Spleen (tissue), 11 donors: Measurements from ENCODE around the gene CDC7. TPM values are rescaled to one million over a fixed set of nuclear protein-coding genes. Genes with fewer than 3 reads are reported as not detected.

Experiments used
- DNase-seq: peaks from one replicate; pipeline ENCODE4 v3.0.0-alpha.2; 2020
- H3K27ac ChIP-seq, 8 donors: fragments of 200-600 bp; sonication (generic) in 7 of 8; 1 replicate in 4 of 8; 2 replicates in 4 of 8; pipeline versions ENCODE4 v1.5.0 to v1.8.0; 2016 to 2021; ENCODE audit warnings: inconsistent platforms in 4 of 8, mild to moderate bottlenecking in 4 of 8, moderate library complexity in 1 of 8
- H3K27me3 ChIP-seq, 7 donors: fragments of 200-600 bp; sonication (generic) in 6 of 7; replicated peaks in 1 of 7; 1 replicate in 4 of 7; 2 replicates in 3 of 7; pipeline versions ENCODE4 v1.5.0 to v1.8.0; 2016 to 2021; ENCODE audit warnings: inconsistent platforms in 3 of 7, mild to moderate bottlenecking in 1 of 7
- H3K36me3 ChIP-seq, 6 donors: fragments of 200-600 bp; sonication (generic) in 5 of 6; 1 replicate in 4 of 6; 2 replicates in 2 of 6; pipeline versions ENCODE4 v1.5.0 to v1.8.0; 2016 to 2021; ENCODE audit warnings: inconsistent platforms in 2 of 6
- H3K4me1 ChIP-seq, 6 donors: fragments of 200-600 bp; sonication (generic) in 5 of 6; 1 replicate in 3 of 6; 2 replicates in 3 of 6; pipeline versions ENCODE4 v1.5.0 to v1.8.0; 2016 to 2021; ENCODE audit warnings: inconsistent platforms in 3 of 6
- H3K4me3 ChIP-seq, 8 donors: fragments of 200-600 bp; sonication (generic) in 7 of 8; 1 replicate in 4 of 8; 2 replicates in 4 of 8; pipeline versions ENCODE4 v1.5.0 to v1.8.0; 2016 to 2021; ENCODE audit warnings: inconsistent platforms in 4 of 8, mild to moderate bottlenecking in 4 of 8, moderate library complexity in 2 of 8
- H3K9me3 ChIP-seq, 8 donors: fragments of 200-600 bp; sonication (generic) in 7 of 8; 1 replicate in 4 of 8; 2 replicates in 4 of 8; pipeline versions ENCODE4 v1.5.0 to v1.8.0; 2016 to 2021; ENCODE audit warnings: inconsistent platforms in 4 of 8
- POLR2A ChIP-seq, 3 donors: fragments of 450-650 bp; IDR thresholded peaks; one replicate each; pipeline ENCODE4 v1.5.1; 2017; ENCODE audit warnings: antibody characterized with exemption in 3 of 3, mild to moderate bottlenecking in 1 of 3
- POLR2AphosphoS5 ChIP-seq, 3 donors: sonication (generic); formaldehyde crosslinking; IDR thresholded peaks; one replicate each; pipeline ENCODE4 v1.5.1; 2017; ENCODE audit warnings: antibody characterized with exemption in 3 of 3
- WGBS, 5 donors: extraction: QIAGEN DNeasy Blood & Tissue Kit in 3 of 5; methylation state at CpG; one replicate each; pipeline versions ENCODE4 v1.1.5 to v1.1.7; 2013 to 2018; 5-methylcytosine and 5-hydroxymethylcytosine counted together
- intact Hi-C: fragments of 100-400 bp; cut with DNase I; formaldehyde crosslinking; loops from one replicate; pipeline ENCODE4 v1.15.0; 2023; ENCODE audit warnings: low total_unique reads
- polyA plus RNA-seq, 3 donors: library from polyadenylated mRNA; stranded (reverse); fragments of 200-250 nt; gene quantifications; one replicate each; pipeline ENCODE4 v1.2.1, GENCODE V29; 2013
- total RNA-seq, 7 donors: library from RNA; depleted of rRNA in 3 of 7; stranded (reverse); fragments of >200 nt in 3 of 7; fragmentation: NEBNext Ultra II Directional in 4 of 7; extraction: Animal tissue kit (Norgen Biotek cat#: 25700) in 4 of 7; gene quantifications; one replicate each; pipeline versions ENCODE4 v1.1.0 to v1.2.1, GENCODE V29; 2016 to 2021
- TF ChIP-seq, protein P1 (sequence below), 11 experiments: fragments of 200-600 bp in 7 of 11; fragments of 450-650 bp in 4 of 11; sonication (generic) in 4 of 11; IDR thresholded peaks in 8 of 11; conservative IDR thresholded peaks in 3 of 11; 1 replicate in 7 of 11; 2 replicates in 4 of 11; pipeline versions ENCODE4 v1.4.0 to v1.8.0; 2016 to 2021; ENCODE audit warnings: antibody characterized with exemption in 11 of 11, inconsistent platforms in 4 of 11, mild to moderate bottlenecking in 1 of 11
- donor health status: healthy with polysubstance abuse.
- donor health status: DM: no; HTN: no; CAD: no; lungs with moderate emphysema.
- donor health status: DM: no; HTN: no; CAD: no.
- donor health status: Bipolar disorder and iron deficiency.
- donor health status: healthy.
- donor health status: DM: no; HTN: no; CAD: no.
- donor health status: DM: yes; HTN: yes; CAD: no.

Gene CDC7
- total and polyA plus RNA-seq, 10 donors: 3.8 to 25.3 (median 11.5) TPM

DNA sequence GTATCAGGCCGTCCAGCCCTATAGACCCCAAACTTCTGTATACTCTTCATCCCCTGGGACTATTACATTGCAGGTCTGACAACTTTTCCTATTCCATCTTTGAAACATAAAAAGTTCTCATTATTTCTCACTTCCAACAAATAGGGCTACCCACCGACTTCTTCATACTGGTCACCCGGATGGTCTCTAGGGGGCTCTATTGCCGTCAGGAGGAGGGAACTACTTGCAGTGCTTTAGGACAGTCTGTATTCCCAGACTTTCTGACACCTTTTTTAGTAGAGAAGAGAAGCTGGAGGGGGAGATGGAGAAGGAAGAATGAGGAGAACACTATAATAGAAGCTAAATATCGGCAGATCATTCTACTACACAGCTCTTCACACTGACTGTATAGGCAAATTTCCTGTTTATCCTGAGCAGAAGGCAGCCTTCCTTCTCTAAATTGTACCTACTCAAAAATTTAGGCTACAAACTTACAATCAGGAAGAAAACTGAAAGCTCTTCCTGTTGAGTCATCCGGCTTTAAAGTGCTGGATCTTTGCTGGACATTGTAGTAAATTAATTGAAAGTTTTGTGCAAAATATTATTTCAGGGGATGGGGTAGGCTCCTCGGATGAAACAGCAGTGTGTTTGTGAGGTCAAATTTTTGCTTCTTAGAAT, 54.6 kb downstream of the CDC7 start:
- Histone ChIP-seq H3K4me3 (no peak overlapping the region), H3K27ac (peak overlapping the region; percentile 0 to 89 (median 73)), H3K4me1 (peaks cover 9 to 81% (median 47%) of the 10 kb centered on the region in 6 donors), H3K9me3 (peaks cover 0 to 5% (median 0%) of the 10 kb centered on the region in 8 donors), H3K27me3 (no peaks in the 10 kb centered on the region), H3K36me3 (no peaks in the 10 kb centered on the region)
- WGBS, 5 donors: 32 to 51% (median 40%) methylated on average over 7 of the region's 7 CpGs
- no peak for DNase-seq
- intact Hi-C loops: no loop called here
- TF ChIP-seq POLR2A (IDR thresholded peaks at IDR 0.05): no peak

DNA sequence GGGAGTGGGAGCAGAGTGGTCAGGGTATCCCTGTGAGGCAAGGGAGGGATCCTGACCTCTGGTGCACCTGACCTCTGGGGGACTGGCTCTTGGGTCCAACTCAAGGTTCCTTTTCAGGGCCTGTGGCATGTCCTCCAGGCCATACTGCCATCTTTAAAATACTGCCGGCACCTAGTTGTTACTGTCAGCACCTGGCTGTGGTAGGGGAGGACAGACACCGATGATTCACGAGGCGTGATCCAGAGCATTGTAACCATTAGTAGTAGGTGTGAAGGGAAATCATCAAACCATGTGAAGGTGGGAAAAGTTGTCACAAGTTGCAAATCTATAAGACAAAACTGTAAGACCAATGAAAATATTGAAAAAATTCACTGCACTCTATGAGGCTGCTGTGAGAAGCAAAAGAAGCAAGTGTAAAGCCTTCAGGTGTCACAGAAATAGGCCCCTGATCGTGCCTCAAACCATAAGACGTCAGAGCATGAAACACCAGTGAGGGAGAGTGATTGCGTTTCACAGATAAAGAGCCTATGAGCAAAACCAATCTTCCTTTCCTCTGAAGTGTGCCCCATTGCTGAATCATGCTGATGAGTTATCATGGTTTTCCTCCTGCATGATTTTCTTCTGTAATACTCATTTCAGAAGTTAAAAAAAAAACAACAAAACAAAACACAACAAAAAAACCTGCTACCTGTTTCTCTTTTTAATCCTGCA, 55.3 kb downstream of the CDC7 start:
- H3K4me3 ChIP-seq: no peak overlapping the region
- TF ChIP-seq POLR2A (IDR thresholded peaks at IDR 0.05) (no peak), POLR2AphosphoS5 (IDR thresholded peaks at IDR 0.05) (peak in 1 of 3 donors; percentile 43)
- TF ChIP-seq, protein P1, sequence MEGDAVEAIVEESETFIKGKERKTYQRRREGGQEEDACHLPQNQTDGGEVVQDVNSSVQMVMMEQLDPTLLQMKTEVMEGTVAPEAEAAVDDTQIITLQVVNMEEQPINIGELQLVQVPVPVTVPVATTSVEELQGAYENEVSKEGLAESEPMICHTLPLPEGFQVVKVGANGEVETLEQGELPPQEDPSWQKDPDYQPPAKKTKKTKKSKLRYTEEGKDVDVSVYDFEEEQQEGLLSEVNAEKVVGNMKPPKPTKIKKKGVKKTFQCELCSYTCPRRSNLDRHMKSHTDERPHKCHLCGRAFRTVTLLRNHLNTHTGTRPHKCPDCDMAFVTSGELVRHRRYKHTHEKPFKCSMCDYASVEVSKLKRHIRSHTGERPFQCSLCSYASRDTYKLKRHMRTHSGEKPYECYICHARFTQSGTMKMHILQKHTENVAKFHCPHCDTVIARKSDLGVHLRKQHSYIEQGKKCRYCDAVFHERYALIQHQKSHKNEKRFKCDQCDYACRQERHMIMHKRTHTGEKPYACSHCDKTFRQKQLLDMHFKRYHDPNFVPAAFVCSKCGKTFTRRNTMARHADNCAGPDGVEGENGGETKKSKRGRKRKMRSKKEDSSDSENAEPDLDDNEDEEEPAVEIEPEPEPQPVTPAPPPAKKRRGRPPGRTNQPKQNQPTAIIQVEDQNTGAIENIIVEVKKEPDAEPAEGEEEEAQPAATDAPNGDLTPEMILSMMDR (IDR thresholded peaks at IDR 0.05 in 8 of 11, conservative IDR thresholded peaks at IDR 0.05 in 3 of 11): no peak
- no peak for DNase-seq
- 51 to 66% (median 60%) methylated on average over 7 of the region's 7 CpGs for WGBS, 5 donors
- no peaks in the 10 kb centered on the region for H3K27me3 ChIP-seq
- peaks cover 9 to 78% (median 46%) of the 10 kb centered on the region in 6 donors for H3K4me1 ChIP-seq
- H3K36me3 ChIP-seq: no peaks in the 10 kb centered on the region
- H3K9me3 ChIP-seq: no peaks in the 10 kb centered on the region
- intact Hi-C loops: no loop called here
- H3K27ac ChIP-seq: peak overlapping the region; percentile 0 to 89 (median 73)

- H3K4me3 ChIP-seq: no peak overlapping the region
- 83 to 92% (median 90%) methylated on average over 2 of the region's 2 CpGs for WGBS, 5 donors
- H3K27ac ChIP-seq: peak overlapping the region in 7 of 8 donors; percentile 17 to 89 (median 70)
- no peaks in the 10 kb centered on the region for H3K27me3 ChIP-seq
- no peaks in the 10 kb centered on the region for H3K9me3 ChIP-seq
- TF ChIP-seq, protein P1 (IDR thresholded peaks at IDR 0.05 in 8 of 11, conservative IDR thresholded peaks at IDR 0.05 in 3 of 11): no peak
- no peak for TF ChIP-seq POLR2AphosphoS5 (IDR thresholded peaks at IDR 0.05)
- no peak for DNase-seq
- intact Hi-C loops: no loop called here
- no peaks in the 10 kb centered on the region for H3K36me3 ChIP-seq
- H3K4me1 ChIP-seq: peaks cover 13 to 77% (median 47%) of the 10 kb centered on the region in 6 donors
Measured at GRCh38 chr1:91556556-91556955, 55.9 kb downstream of the CDC7 start.

DNA sequence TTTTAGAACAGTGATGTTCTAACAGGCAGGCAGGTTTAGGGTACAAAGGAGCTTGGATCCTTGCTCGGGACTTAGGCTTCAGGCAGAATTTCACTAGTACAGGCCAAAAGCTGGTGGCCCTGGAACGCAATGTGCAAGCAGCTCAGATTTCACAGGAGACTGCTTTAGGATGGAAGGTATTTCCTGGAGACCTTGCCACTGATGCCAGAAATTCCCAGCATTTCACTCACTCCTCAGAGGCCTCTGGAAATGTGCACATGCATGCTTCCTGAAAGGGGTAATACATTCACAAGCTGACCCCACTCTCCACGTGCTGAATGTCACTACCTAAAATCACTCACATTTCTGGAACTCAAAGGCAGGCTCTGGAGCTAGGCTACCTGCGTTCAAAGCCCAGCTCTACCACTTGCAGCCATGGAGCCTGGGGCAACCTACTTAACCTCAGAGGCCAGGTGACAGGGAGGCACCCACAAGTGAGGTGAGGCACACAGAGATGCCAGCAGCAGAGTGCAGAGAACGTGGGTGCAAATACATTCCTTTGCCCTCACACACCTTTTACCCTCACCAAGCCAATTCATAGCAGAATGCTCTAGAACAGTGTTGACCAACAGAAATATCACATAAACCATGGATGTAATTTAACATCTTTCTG, 56.5 kb downstream of the CDC7 start:
- Histone ChIP-seq H3K9me3 (no peaks in the 10 kb centered on the region), H3K36me3 (no peaks in the 10 kb centered on the region), H3K27me3 (no peaks in the 10 kb centered on the region), H3K4me3 (no peak overlapping the region), H3K27ac (peak overlapping the region in 6 of 8 donors; percentile 17 to 89 (median 72)), H3K4me1 (peaks cover 16 to 71% (median 49%) of the 10 kb centered on the region in 6 donors)
- TF ChIP-seq POLR2A (IDR thresholded peaks at IDR 0.05) (no peak), POLR2AphosphoS5 (IDR thresholded peaks at IDR 0.05) (no peak)
- TF ChIP-seq, protein P1 (IDR thresholded peaks at IDR 0.05 in 8 of 11, conservative IDR thresholded peaks at IDR 0.05 in 3 of 11): no peak
- no peak for DNase-seq
- WGBS, 5 donors: 52 to 80% (median 74%) methylated on average over 4 to 5 of the region's 5 CpGs
- intact Hi-C loops: no loop called here
